ENCODE measurements around the gene CEBPG. TPM values are rescaled to one million over a fixed set of nuclear protein-coding genes. Genes with fewer than 3 reads are reported as not detected.

The CEBPG gene
- total RNA-seq, 1 experiment from 2014 or later = 51.1 TPM

- intact Hi-C loops (cut with micrococcal nuclease) = no loop called here
- RAD21 ChIA-PET (ENCODE audit: low non-redundant PET in 1 of 2, low total read pairs in 2 of 2, uncharacterized antibody in 2 of 2, unreplicated experiment in 2 of 2) = no interaction called here
Measured at GRCh38 chr19:33334271-33334670, 39.2 kb upstream of the CEBPG start.

More at GRCh38 chr19:33334271-33334670, 39.2 kb upstream of the CEBPG start:
- ATAC-seq (no peak), DNase-seq (ENCODE audit: low read depth, low spot score) (no peak)
- no peak overlapping the region for H3K27ac ChIP-seq (ENCODE audit: low read depth, low read length)
- no peaks in the 10 kb centered on the region for H3K9me3 ChIP-seq (ENCODE audit: control insufficient read depth in 1 of 2, insufficient read depth in 1 of 2, low read depth in 1 of 2, low read length in 2 of 2)
- H3K4me1 ChIP-seq (ENCODE audit: control insufficient read depth in 1 of 2, insufficient read depth in 2 of 2, low read length in 2 of 2) = peaks cover 0 to 4% of the 10 kb centered on the region in 2 experiments; a peak in 3 of 4 replicates
- H2AFZ ChIP-seq (ENCODE audit: low read depth, low read length, poor library complexity, severe bottlenecking) = no peak overlapping the region
- no peaks in the 10 kb centered on the region for H3K36me3 ChIP-seq (ENCODE audit: control insufficient read depth in 1 of 2, insufficient read depth in 2 of 2, low read length in 2 of 2)
- H3K27me3 ChIP-seq (ENCODE audit: insufficient read depth, low read length) = no peaks in the 10 kb centered on the region
- H3K4me3 ChIP-seq (replicated peaks in 1 of 2; ENCODE audit: low read depth in 1 of 2, low read length in 2 of 2) = no peak overlapping the region
- H4K20me1 ChIP-seq (ENCODE audit: insufficient read depth) = no peaks in the 10 kb centered on the region
- no peaks in the 10 kb centered on the region for H3K79me2 ChIP-seq (ENCODE audit: insufficient read depth, low read length)
- H3K9me2 ChIP-seq (ENCODE audit: insufficient read depth) = no peaks in the 10 kb centered on the region
- POLR2A ChIA-PET = no interaction called here
- CTCF ChIA-PET = no interaction called here
- H3K4me2 ChIP-seq (ENCODE audit: low read length) = no peak overlapping the region
- no peak for TF ChIP-seq CBX3 (IDR thresholded peaks at IDR 0.05; ENCODE audit: low read depth)
- TF ChIP-seq ATF3 (IDR thresholded peaks at IDR 0.05) = no peak
- TF ChIP-seq SIN3A (IDR thresholded peaks at IDR 0.05; ENCODE audit: low read depth) = no peak
- no peak for TF ChIP-seq REST (IDR thresholded peaks at IDR 0.05; ENCODE audit: low read depth)
- TF ChIP-seq POLR2AphosphoS5 (IDR thresholded peaks at IDR 0.05; ENCODE audit: low read depth, low read length) = no peak
- TF ChIP-seq ELF1 (IDR thresholded peaks at IDR 0.05; ENCODE audit: borderline replicate concordance, low read depth) = no peak
- no peak for TF ChIP-seq FOSL1 (IDR thresholded peaks at IDR 0.05; ENCODE audit: low read depth)
- no peak for TF ChIP-seq CTCF (IDR thresholded peaks at IDR 0.05 in 2 of 3, conservative IDR thresholded peaks at IDR 0.05 in 1 of 3; ENCODE audit: borderline replicate concordance in 1 of 3, insufficient read depth in 1 of 3, low read depth in 2 of 3, low read length in 2 of 3)
- no peak for TF ChIP-seq ZBTB33 (IDR thresholded peaks at IDR 0.05; ENCODE audit: extremely low read depth, insufficient replicate concordance, low read length)
- TF ChIP-seq RAD21 (IDR thresholded peaks at IDR 0.05; ENCODE audit: low read depth) = no peak
- TF ChIP-seq EZH2phosphoT487 (IDR thresholded peaks at IDR 0.05; ENCODE audit: borderline replicate concordance) = no peak
- TF ChIP-seq SRF (IDR thresholded peaks at IDR 0.05; ENCODE audit: low read depth) = no peak
- TF ChIP-seq EZH2 (IDR thresholded peaks at IDR 0.05) = no peak
- TF ChIP-seq CEBPB (IDR thresholded peaks at IDR 0.05; ENCODE audit: low read depth) = no peak
- no peak for TF ChIP-seq EGR1 (IDR thresholded peaks at IDR 0.05; ENCODE audit: low read depth)
- no TSS peak for BruUV-seq (replicated peaks)
- H3K9ac ChIP-seq (ENCODE audit: low read length) = no peak overlapping the region
